ENCODE measurements around the gene TCL1A. TPM values are rescaled to one million over a fixed set of nuclear protein-coding genes. Genes with fewer than 3 reads are reported as not detected.

TCL1A gene
- total RNA-seq, 2 experiments from 2014 or later, result not detected

DNA sequence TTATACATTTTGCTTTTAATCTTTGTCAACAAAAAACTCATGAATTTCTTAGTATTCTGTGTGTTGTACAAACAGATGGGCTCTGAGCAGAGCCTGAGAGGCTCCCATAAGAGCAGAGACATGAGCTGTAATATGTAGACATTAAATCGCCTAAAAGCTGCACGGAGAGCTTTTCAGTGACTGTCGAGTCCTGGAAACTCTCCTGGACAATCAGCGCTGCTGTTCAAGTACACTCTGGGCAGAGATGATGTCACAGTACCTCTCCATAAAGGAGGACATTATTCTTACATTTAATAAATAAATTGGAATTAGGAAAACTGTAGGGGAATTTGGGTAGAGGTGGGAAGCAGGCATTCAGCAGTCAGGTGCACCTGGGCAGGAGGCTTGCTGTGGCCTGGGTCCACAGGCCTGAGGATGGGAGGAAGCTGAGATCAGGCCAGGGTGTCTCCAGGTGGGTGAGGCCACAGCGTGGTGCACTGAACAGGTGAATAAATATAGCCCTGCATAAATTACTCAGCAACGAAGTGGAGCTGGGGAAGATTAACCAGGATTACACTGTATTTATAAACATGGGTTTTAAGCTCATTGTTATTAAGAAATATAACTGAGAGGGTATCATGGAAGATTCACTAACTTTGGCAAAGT, 13.3 kb upstream of the TCL1A start:
- no peak overlapping the region for H3K4me3 Mint-ChIP-seq

DNA sequence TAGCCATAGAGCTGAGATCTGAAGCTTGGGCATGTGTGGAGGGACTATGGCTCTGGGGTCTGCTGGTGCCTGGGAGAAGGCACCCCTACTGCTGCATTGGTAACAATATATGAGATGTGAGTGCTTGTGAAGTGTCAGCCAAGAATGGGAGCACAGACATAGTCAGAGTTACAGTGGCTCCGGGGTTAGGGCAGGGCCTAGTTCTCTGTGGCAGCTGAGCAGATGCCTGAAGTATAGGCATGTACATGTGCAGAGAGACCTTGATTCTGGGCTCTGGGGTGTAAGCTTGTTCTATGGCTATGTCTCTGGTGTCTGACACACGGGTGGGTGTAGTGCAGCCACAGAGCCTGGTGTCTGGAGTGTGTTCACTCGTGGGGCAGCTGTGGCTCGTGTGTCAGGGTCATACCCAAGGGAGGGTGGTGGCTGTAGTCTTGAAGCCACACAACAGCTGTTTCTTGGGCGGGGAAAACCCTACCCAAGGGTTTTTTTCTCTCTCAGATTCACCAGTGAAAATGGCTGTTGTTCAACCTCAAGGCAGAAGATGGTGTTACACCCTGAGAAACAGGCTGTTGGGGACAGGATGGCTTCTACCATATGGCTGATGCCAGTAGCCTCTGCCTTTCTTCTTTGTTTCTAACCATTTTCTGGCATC, 11.9 kb upstream of the TCL1A start:
- ChIA-PET CTCF (no interaction called here), POLR2A (no interaction called here)
- DNase-seq, result no peak
- no peak overlapping the region for H3K27ac Mint-ChIP-seq
- no peaks in the 10 kb centered on the region for H3K4me1 Mint-ChIP-seq
- no peaks in the 10 kb centered on the region for H3K9me3 Mint-ChIP-seq
- peaks cover 11% of the 10 kb centered on the region for H3K27me3 Mint-ChIP-seq
- no peaks in the 10 kb centered on the region for H3K36me3 Mint-ChIP-seq (ENCODE audit: low read depth)
- H3K4me3 Mint-ChIP-seq, result no peak overlapping the region

More for the DNA sequence above, 13.3 kb upstream of the TCL1A start:
- H3K9me3 Mint-ChIP-seq, result no peaks in the 10 kb centered on the region
- H3K4me1 Mint-ChIP-seq, result no peaks in the 10 kb centered on the region
- H3K36me3 Mint-ChIP-seq (ENCODE audit: low read depth), result no peaks in the 10 kb centered on the region
- ChIA-PET CTCF (no interaction called here), POLR2A (no interaction called here)
- DNase-seq, result no peak
- no peak overlapping the region for H3K27ac Mint-ChIP-seq
- H3K27me3 Mint-ChIP-seq, result peaks cover 9% of the 10 kb centered on the region

DNA sequence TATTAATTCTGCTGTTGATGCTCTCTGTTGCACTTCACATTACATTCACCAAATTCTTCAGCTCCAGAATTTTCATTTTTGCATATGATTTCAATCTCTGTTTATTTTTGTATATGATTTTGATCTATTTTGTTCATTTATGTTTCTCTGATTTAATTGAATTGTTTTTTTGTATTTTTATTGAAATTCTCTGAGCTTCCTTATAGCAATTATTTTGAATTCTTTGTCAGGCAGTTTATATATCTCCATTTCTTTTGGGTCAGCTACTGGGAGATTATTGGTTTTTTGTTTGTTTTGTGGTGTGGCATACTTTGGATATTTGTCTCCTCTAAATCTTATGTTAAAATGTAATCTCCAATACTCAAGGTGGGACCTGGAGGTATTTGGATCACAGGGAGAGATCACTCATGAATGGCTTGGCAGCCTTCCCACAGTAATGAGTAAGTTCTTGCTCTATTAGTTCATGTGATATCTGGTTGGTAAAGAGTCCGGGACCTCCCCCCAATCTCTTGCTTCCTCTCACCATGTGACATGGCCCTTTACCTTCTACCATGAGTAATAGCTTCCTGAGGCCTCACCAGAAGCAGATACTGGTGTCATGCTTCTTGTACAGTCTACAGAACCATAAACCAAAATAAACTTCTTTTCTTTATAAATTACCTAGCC, 8.7 kb upstream of the TCL1A start:
- H3K27me3 Mint-ChIP-seq, result peaks cover 25% of the 10 kb centered on the region
- H3K27ac Mint-ChIP-seq, result no peak overlapping the region
- H3K36me3 Mint-ChIP-seq (ENCODE audit: low read depth), result no peaks in the 10 kb centered on the region
- ChIA-PET CTCF (no interaction called here), POLR2A (no interaction called here)
- no peak overlapping the region for H3K4me3 Mint-ChIP-seq
- DNase-seq, result no peak
- no peaks in the 10 kb centered on the region for H3K9me3 Mint-ChIP-seq
- no peaks in the 10 kb centered on the region for H3K4me1 Mint-ChIP-seq

DNA sequence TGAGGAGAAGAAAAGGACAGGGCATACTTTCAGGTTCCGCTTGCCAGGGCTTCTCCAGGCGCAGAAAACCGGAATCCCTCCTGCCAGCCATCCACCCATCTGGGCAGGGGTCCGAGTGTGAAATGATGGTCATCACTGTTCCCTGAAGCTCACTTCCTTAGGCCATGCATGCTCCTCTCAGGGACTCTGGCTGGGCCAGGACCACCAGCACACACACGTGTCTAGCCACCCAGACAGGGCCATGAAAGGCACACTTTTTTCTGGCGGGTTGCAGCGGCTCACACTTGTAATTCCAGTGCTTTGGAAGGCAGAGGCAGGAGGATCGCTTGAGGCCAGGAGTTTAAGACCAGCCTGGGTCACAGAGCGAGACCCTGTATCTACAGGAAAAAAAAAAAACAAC, 1.5 kb downstream of the TCL1A start:
- peaks cover 9% of the 10 kb centered on the region for H3K27me3 Mint-ChIP-seq
- no peaks in the 10 kb centered on the region for H3K9me3 Mint-ChIP-seq
- POLR2A ChIA-PET, result no interaction called here
- no peak overlapping the region for H3K27ac Mint-ChIP-seq
- no peaks in the 10 kb centered on the region for H3K4me1 Mint-ChIP-seq
- CTCF ChIA-PET, result no interaction called here
- no peaks in the 10 kb centered on the region for H3K36me3 Mint-ChIP-seq (ENCODE audit: low read depth)
- no peak overlapping the region for H3K4me3 Mint-ChIP-seq
- DNase-seq, result no peak

DNA sequence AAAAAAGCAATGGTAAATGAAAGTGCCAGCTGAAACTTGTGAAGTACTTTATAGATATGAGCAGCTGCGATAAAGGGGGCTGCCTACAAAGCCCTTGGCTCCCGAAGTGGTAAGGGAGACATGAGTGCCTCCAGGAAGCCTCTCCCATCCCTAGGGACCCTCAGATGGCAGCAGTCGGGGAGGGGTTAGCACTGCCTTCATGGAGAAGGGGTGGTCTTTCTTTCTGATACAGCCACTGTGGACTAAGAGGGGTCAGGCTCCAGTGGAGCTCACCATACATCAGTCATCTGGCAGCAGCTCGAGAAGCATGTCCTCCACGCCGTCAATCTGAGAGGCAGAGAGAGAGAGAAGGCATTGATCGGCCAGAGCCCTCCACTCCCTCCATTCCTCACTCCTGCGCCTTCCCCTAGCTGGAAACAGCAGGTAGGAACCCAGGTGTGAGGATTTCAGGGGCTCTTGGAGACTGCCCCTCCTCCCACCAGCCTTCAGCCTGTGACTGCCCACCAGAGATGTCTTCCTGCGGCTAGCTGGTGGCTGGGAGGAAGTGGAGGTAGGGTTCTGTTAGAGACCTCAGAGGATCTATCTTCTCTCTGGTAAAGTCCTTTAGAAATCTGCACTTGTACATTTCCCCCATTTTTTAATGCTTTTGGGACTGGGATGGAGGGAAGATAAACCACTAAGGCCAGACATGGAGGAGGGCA, 2.3 kb downstream of the TCL1A start:
- H3K9me3 Mint-ChIP-seq, result no peaks in the 10 kb centered on the region
- no peak for DNase-seq
- ChIA-PET CTCF (no interaction called here), POLR2A (no interaction called here)
- no peaks in the 10 kb centered on the region for H3K4me1 Mint-ChIP-seq
- H3K36me3 Mint-ChIP-seq (ENCODE audit: low read depth), result no peaks in the 10 kb centered on the region
- H3K27ac Mint-ChIP-seq, result no peak overlapping the region
- peaks cover 12% of the 10 kb centered on the region for H3K27me3 Mint-ChIP-seq
- H3K4me3 Mint-ChIP-seq, result no peak overlapping the region

DNA sequence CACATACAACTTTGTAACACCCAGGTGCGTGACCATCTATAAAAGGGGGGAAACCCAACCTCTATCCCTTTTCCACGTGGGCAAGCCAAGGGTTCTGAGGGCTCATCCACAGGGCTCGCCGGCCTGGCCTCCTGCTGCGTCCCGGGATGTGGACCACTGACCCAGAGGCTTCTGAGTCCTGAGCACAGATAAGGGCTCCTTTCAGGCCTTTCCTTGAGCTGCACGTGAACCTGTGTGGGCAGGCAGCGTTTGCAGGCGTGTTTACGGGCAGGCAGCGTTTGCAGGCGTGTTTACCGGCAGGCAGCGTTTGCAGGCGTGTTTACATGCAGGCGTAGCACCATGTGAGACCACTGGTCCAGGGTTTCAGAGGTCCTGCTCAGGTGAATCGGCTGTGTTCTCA, 3.8 kb downstream of the TCL1A start:
- no peak overlapping the region for H3K27ac Mint-ChIP-seq
- H3K4me1 Mint-ChIP-seq, result no peaks in the 10 kb centered on the region
- H3K36me3 Mint-ChIP-seq (ENCODE audit: low read depth), result no peaks in the 10 kb centered on the region
- CTCF ChIA-PET, result no interaction called here
- H3K27me3 Mint-ChIP-seq, result peaks cover 15% of the 10 kb centered on the region
- no peak overlapping the region for H3K4me3 Mint-ChIP-seq
- POLR2A ChIA-PET, result interaction anchor here (0.6 kb wide), 1 partner anchor 151 kb away, joined by 4 read pairs; no protein-coding TSS in a partner anchor
- no peaks in the 10 kb centered on the region for H3K9me3 Mint-ChIP-seq
- DNase-seq, result no peak

DNA sequence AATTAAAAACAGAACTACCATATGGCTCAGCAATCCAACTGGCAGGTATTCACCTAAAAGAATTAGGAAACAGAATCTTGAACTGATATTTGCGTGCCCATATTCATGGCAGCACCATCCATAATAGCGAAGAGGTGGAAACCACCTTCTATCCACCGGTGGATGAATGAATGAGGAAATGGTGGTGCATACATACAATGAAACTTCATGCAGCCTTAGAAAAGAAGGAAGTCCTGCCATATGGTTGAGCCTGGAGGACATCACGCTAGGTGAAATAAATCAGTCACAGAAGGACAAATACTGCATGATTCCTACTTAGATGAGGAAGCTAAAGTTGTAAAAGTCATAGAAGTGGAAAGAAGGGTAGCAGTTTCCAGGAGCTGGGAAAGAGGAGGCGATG, 6.6 kb downstream of the TCL1A start:
- Mint-ChIP-seq H3K36me3 (ENCODE audit: low read depth) (no peaks in the 10 kb centered on the region), H3K27me3 (peaks cover 23% of the 10 kb centered on the region), H3K4me1 (no peaks in the 10 kb centered on the region), H3K4me3 (no peak overlapping the region), H3K9me3 (no peaks in the 10 kb centered on the region), H3K27ac (no peak overlapping the region)
- no peak for DNase-seq
- CTCF ChIA-PET, result no interaction called here
- POLR2A ChIA-PET, result no interaction called here

DNA sequence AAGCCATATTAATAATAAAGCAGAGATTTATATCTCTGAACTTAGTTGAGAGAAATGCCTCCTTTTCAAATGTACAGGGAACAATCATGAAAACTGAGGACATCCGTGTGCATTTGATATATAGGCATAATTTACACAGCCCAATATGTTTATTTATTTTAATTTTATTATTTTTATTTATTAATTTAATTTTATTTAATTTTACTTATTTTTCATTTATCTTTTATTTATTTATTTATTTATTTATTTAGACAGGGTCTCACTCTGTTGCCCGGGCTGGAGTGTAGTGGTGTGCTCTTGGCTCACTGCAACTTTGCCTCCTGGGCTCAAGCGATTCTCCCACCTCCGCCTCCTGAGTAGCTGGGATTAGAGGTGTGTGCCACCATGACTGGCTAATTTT, 8.4 kb downstream of the TCL1A start:
- no peaks in the 10 kb centered on the region for H3K4me1 Mint-ChIP-seq
- DNase-seq, result no peak
- H3K9me3 Mint-ChIP-seq, result no peaks in the 10 kb centered on the region
- H3K4me3 Mint-ChIP-seq, result no peak overlapping the region
- H3K36me3 Mint-ChIP-seq (ENCODE audit: low read depth), result no peaks in the 10 kb centered on the region
- ChIA-PET POLR2A (no interaction called here), CTCF (no interaction called here)
- peaks cover 26% of the 10 kb centered on the region for H3K27me3 Mint-ChIP-seq
- no peak overlapping the region for H3K27ac Mint-ChIP-seq

DNA sequence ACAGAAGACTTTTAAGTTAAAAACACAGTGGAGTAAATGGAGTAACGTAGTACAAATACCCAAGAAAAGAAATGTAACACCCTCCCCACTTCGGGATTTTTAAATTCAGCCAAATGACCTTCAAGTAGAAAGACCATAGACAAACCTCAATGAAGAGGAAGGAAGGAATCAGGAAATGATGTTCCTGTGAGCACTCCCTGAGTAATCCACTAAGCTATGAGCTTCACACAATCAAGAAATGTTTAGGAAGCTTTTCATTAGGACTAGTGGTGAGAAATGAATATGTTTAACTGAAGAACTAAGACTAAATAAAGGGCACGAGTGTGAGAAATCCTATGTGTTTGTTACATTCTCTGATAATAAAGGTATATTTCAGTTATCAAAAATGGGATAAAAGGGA, 10.1 kb downstream of the TCL1A start:
- ChIA-PET POLR2A (no interaction called here), CTCF (no interaction called here)
- H3K9me3 Mint-ChIP-seq, result no peaks in the 10 kb centered on the region
- peaks cover 33% of the 10 kb centered on the region for H3K27me3 Mint-ChIP-seq
- H3K36me3 Mint-ChIP-seq (ENCODE audit: low read depth), result no peaks in the 10 kb centered on the region
- DNase-seq, result no peak
- H3K4me1 Mint-ChIP-seq, result no peaks in the 10 kb centered on the region
- no peak overlapping the region for H3K4me3 Mint-ChIP-seq
- no peak overlapping the region for H3K27ac Mint-ChIP-seq

DNA sequence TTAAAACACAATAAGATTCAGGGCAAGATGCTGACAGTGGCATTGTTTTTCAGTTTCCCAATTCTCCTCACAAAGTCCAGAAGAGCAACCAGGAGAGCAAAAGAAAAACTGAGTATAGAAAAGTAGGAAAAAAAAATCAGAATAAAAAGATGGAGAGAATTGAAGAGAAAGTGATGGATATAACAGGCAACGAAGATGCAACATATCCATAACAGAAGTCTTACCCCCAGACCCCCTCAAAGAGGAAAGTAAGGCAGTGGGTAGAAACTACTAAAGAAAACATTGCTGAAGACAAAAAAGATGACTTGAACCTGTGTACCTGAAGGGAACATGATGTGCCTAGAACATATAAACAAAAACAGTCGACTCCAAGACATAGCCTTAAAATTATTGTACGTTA, 10.6 kb downstream of the TCL1A start:
- Mint-ChIP-seq H3K27me3 (peaks cover 33% of the 10 kb centered on the region), H3K9me3 (no peaks in the 10 kb centered on the region), H3K4me3 (no peak overlapping the region), H3K36me3 (ENCODE audit: low read depth) (no peaks in the 10 kb centered on the region), H3K27ac (no peak overlapping the region), H3K4me1 (no peaks in the 10 kb centered on the region)
- no peak for DNase-seq
- ChIA-PET CTCF (interaction anchor here (0.6 kb wide), 1 partner anchor 690 kb away, joined by 3 read pairs; no protein-coding TSS in a partner anchor), POLR2A (no interaction called here)

DNA sequence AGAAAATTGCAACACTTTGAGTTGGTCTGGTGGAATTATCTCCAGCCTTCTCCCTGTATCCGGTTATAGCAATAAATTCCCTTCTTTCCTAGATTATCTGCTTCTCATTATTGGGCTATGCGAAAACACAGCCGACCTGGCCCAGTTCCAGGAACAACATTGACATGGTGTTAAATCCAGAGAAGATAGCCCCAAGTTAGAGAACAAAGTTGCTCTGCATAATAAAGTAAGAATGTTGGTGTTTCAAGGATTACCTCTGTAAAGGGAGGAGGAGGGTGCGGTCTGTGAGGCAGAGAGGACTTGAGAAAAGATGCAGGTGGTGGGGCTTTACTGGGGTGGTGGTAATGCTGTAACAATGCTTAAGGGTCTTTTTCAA, 12.1 kb downstream of the TCL1A start:
- Mint-ChIP-seq H3K4me3 (no peak overlapping the region), H3K27me3 (peaks cover 33% of the 10 kb centered on the region), H3K27ac (no peak overlapping the region), H3K36me3 (ENCODE audit: low read depth) (no peaks in the 10 kb centered on the region), H3K4me1 (no peaks in the 10 kb centered on the region), H3K9me3 (no peaks in the 10 kb centered on the region)
- ChIA-PET CTCF (interaction anchor here (1.3 kb wide), 1 partner anchor 18 kb away, joined by 3 read pairs; no protein-coding TSS in a partner anchor), POLR2A (no interaction called here)
- no peak for DNase-seq

DNA sequence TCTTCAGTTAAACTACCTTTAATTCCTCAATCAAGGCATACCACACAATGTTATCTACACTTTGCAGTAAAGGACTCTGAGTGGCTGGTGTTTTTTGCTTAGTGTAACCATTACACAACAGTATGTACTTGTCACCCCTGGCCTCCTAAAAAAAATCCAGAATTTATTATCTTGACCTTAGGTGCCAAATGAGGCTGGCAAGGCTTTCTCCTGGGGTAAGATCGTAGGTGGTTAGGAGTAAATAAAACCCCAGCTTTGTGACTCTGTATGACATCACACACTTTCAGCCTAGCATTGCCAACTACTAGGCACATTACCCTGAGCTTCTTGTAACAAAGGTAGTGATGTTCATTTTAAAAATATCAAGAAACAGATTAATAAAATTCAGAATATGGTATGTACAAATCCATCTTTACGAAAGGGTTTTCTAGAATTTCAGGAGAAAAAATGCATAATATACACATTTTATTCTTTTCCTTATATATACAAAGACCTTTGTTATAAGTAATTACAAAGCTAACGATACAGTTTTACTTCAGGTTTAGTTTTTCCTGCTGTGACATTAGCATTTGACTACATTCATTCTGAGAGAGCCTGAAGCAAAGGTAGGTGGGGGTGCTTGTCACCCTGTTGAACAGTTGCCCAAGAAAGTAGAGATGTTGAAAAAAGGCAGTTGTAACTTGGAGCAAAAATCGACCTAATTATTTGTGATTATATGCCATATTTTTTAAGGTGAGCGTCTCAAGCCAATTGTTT, 13.5 kb downstream of the TCL1A start:
- Mint-ChIP-seq H3K4me3 (no peak overlapping the region), H3K36me3 (ENCODE audit: low read depth) (no peaks in the 10 kb centered on the region), H3K9me3 (no peaks in the 10 kb centered on the region), H3K4me1 (no peaks in the 10 kb centered on the region), H3K27ac (no peak overlapping the region), H3K27me3 (peaks cover 32% of the 10 kb centered on the region)
- CTCF ChIA-PET, result interaction anchor here (1.1 kb wide), 1 partner anchor 74 kb away, joined by 4 read pairs; no protein-coding TSS in a partner anchor
- POLR2A ChIA-PET, result no interaction called here
- no peak for DNase-seq

DNA sequence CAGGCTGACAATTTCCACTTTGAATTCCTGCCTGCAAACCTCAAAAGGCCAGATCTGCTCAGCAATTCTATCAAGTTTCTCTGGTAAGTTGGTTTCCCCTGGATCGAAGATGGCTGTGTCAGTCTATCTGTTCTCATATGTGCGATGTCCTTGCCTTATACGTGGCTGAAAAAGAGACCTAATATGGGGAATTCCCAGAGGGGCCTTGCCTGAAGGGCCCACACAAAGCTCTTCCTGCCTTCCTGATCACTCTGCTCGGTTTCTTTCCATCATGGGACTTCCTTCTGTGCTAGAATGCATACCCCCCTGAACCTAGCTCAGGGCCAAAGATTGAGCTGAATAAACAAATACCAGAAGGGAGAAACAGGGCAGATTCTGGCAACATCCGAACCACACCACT, 14.5 kb downstream of the TCL1A start:
- CTCF ChIA-PET, result no interaction called here
- H3K27me3 Mint-ChIP-seq, result peaks cover 27% of the 10 kb centered on the region
- H3K9me3 Mint-ChIP-seq, result no peaks in the 10 kb centered on the region
- H3K4me3 Mint-ChIP-seq, result no peak overlapping the region
- no peaks in the 10 kb centered on the region for H3K4me1 Mint-ChIP-seq
- no peak for DNase-seq
- H3K36me3 Mint-ChIP-seq (ENCODE audit: low read depth), result no peaks in the 10 kb centered on the region
- POLR2A ChIA-PET, result no interaction called here
- no peak overlapping the region for H3K27ac Mint-ChIP-seq

Measured in activated CD4-positive, alpha-beta memory T cell treated with anti-CD3 and anti-CD28 coated beads, Interleukin-2, amount 10 ng/mL, durations not matched to agents 7 days and 5 days (primary cell).